Activated CD4-positive, alpha-beta T cell treated with anti-CD3 and anti-CD28 coated beads, Interleukin-2, amount 10 ng/mL, durations not matched to agents 24 days and 14 days (primary cell): ENCODE measurements around the gene KRTAP1-4. TPM values are rescaled to one million over a fixed set of nuclear protein-coding genes. Genes with fewer than 3 reads are reported as not detected.
"Not testable (repeated sequence)": the region's sequence is repeated elsewhere in the genome, so short reads cannot be mapped to it uniquely, and the experiment has no call there.

Source experiments
- DNase-seq: peaks from one replicate; pipeline ENCODE4 v3.0.0; 2022
- H3K27ac Mint-ChIP-seq: one replicate; pipeline ENCODE4 v1.8.0; 2022; ENCODE audit warnings: mild to moderate bottlenecking, mixed read lengths
- H3K27me3 Mint-ChIP-seq: one replicate; pipeline ENCODE4 v1.8.0; 2022; ENCODE audit warnings: mixed read lengths
- H3K36me3 Mint-ChIP-seq: one replicate; pipeline ENCODE4 v1.8.0; 2022; ENCODE audit warnings: low read depth, mild to moderate bottlenecking, mixed read lengths
- H3K4me1 Mint-ChIP-seq: one replicate; pipeline ENCODE4 v1.8.0; 2021; ENCODE audit warnings: mixed read lengths
- H3K4me3 Mint-ChIP-seq: one replicate; pipeline ENCODE4 v1.8.0; 2022; ENCODE audit warnings: mild to moderate bottlenecking, moderate library complexity, mixed read lengths
- H3K9me3 Mint-ChIP-seq: one replicate; pipeline ENCODE4 v1.8.0; 2021; ENCODE audit warnings: mixed read lengths
- intact Hi-C: fragments of 100-400 bp; cut with micrococcal nuclease; formaldehyde crosslinking; loops from one replicate; pipeline ENCODE4 v1.15.1; 2023
- total RNA-seq: library from RNA; stranded (reverse); gene quantifications from 2 replicates; pipeline ENCODE4 v1.2.3, GENCODE V29; 2022

KRTAP1-4 gene, protein sequence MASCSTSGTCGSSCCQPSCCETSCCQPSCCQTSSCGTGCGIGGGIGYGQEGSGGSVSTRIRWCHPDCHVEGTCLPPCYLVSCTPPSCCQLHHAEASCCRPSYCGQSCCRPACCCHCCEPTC
- total RNA-seq = not detected in 2 replicates

DNA sequence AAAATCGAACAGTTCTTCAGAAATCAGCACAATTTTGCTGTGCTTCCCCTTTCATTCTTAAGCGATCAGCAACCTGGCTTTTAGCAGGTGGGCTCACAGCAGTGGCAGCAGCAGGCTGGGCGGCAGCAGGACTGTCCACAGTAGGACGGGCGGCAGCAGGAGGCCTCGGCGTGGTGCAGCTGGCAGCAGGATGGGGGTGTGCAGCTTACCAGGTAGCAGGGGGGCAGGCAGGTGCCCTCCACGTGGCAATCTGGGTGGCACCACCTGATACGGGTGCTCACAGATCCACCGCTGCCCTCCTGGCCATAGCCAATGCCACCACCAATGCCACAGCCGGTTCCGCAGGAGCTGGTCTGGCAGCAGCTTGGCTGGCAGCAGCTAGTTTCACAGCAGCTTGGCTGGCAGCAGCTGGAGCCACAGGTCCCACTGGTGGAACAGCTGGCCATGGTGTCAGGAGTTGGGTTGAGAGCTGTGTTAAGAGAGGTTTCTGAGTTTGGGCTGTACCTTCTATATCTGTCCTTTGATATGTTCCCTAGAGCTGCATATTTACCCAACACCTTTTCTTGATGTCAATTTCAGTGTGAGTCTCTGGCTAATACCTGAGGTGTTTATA, at the start of gene KRTAP1-4:
TSS of gene KRTAP1-4 (minus strand) at position 563 of the 613 bp plus-strand sequence. CDS start at position 446, 117 bp downstream.
- Mint-ChIP-seq H3K9me3 (no peaks in the 10 kb centered on the region), H3K27ac (no peak within 1 kb of the TSS), H3K36me3 (no peaks in the 10 kb centered on the region), H3K4me3 (no peak within 1 kb of the TSS), H3K27me3 (peaks cover 20% of the 10 kb centered on the region), H3K4me1 (no peaks in the 10 kb centered on the region)
- DNase-seq = no peak
- intact Hi-C loops = no loop called here

DNA sequence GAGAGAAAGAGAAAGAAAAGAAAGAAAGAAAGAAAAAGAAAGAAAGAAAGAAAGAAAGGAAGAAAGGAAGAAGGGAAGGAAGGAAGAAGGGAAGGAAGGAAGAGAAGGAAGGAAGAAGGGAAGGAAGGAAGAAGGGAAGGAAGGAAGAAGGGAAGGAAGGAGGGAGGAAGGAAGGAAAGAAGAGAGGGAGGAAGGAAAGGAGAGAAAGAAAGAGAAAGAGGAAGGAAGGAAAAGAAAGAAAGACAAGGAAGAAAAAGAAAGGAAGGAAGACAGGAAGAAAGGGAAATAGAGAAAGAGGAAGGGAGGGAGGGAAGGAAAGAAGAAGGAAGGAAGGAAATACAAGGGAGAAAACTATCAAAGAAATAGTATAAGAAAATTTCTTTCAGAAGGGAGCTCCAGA, 46.8 kb upstream of the KRTAP1-4 start:
- Mint-ChIP-seq H3K36me3 (no peaks in the 10 kb centered on the region), H3K4me3 (no peak overlapping the region), H3K4me1 (no peaks in the 10 kb centered on the region), H3K27me3 (peaks cover 26% of the 10 kb centered on the region), H3K27ac (no peak overlapping the region), H3K9me3 (no peaks in the 10 kb centered on the region)
- intact Hi-C loops = no loop called here
- DNase-seq = no peak

- peaks cover 22% of the 10 kb centered on the region for H3K27me3 Mint-ChIP-seq
- intact Hi-C loops = no loop called here
- no peak for DNase-seq
- H3K36me3 Mint-ChIP-seq = no peaks in the 10 kb centered on the region
- H3K4me1 Mint-ChIP-seq = no peaks in the 10 kb centered on the region
- H3K27ac Mint-ChIP-seq = no peak overlapping the region
- H3K4me3 Mint-ChIP-seq = no peak overlapping the region
- no peaks in the 10 kb centered on the region for H3K9me3 Mint-ChIP-seq
These were observed 43.7 kb upstream of the KRTAP1-4 start for GRCh38 chr17:41073676-41074075.

DNA sequence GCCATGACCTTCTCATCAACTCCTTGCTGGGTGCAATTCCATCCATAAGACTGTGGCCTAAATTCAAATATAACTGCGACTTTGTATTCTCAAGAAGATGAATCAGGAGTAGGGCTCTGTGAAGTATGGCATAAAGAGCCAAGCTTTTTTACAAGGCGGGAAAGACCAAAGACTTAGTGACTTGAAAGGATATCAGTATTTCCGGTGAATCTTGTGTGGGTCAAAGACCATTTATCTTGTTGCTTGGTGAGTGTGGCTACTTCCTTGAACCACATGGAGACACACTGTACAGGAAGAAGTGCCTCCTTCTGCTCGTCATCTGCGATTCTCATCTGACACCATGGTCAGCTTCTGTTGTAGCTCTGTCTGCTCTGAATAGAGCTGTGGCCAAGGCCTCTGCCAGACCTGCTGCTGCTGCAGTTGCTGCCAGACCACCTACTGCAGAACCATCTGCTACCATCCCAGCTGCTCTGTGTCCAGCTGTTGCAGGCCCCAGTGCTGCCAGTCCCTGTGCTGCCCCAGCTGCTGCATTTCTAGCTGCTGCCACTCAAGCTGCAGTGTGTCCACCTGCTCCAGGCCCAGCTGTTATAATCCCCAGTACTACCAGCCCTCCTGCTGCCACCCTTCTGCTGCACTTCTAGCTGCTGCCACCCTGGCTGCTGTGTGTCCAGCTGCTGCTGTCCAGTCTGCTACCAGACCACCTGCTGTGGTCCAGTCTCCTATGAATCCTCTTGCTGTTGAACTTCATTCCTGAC, 41.8 kb upstream of the KRTAP1-4 start:
- Mint-ChIP-seq H3K4me1 (no peaks in the 10 kb centered on the region), H3K27me3 (peaks cover 16% of the 10 kb centered on the region), H3K36me3 (no peaks in the 10 kb centered on the region), H3K27ac (no peak overlapping the region), H3K4me3 (no peak overlapping the region), H3K9me3 (no peaks in the 10 kb centered on the region)
- intact Hi-C loops = no loop called here
- no peak for DNase-seq

DNA sequence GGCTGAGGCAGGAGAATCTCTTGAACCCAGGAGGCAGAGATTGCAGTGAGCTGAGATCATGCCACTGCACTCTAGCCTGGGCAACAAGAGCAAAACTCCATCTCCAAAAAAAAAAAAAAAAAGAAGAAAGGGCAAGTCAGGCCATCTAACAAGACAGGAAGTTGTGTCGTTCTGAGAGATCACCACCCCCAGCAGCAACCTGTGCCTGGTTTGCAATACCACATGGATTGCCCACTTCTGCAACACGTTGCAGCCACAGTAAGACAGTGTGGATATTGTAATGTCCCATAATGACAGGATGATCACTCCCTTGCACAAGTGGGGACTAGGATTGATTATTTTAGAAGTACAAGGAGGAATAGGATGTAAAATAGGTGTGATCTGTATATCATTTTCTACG, 39.0 kb upstream of the KRTAP1-4 start:
- Mint-ChIP-seq H3K4me3 (no peak overlapping the region), H3K27ac (no peak overlapping the region), H3K4me1 (no peaks in the 10 kb centered on the region), H3K36me3 (no peaks in the 10 kb centered on the region), H3K27me3 (peaks cover 2% of the 10 kb centered on the region), H3K9me3 (no peaks in the 10 kb centered on the region)
- no peak for DNase-seq
- intact Hi-C loops = no loop called here

- Mint-ChIP-seq H3K36me3 (no peaks in the 10 kb centered on the region), H3K4me1 (no peaks in the 10 kb centered on the region), H3K27ac (no peak overlapping the region), H3K27me3 (peaks cover 4% of the 10 kb centered on the region), H3K9me3 (no peaks in the 10 kb centered on the region), H3K4me3 (no peak overlapping the region)
- intact Hi-C loops = no loop called here
- no peak for DNase-seq
These were observed 37.3 kb upstream of the KRTAP1-4 start for GRCh38 chr17:41067281-41067680.

- Mint-ChIP-seq H3K36me3 (no peaks in the 10 kb centered on the region), H3K9me3 (no peaks in the 10 kb centered on the region), H3K27me3 (peaks cover 7% of the 10 kb centered on the region), H3K4me3 (no peak within 1 kb of the TSS), H3K27ac (no peak within 1 kb of the TSS), H3K4me1 (no peaks in the 10 kb centered on the region)
- intact Hi-C loops = no loop called here
- DNase-seq = no peak
These were observed 36.0 kb upstream of the KRTAP1-4 start, which contains the start of gene KRTAP2-4 for GRCh38 chr17:41065829-41066624. Gene KRTAP2-4 (minus strand): TSS chr17:41065879. CDS start chr17:41065845, 34 bp downstream.

DNA sequence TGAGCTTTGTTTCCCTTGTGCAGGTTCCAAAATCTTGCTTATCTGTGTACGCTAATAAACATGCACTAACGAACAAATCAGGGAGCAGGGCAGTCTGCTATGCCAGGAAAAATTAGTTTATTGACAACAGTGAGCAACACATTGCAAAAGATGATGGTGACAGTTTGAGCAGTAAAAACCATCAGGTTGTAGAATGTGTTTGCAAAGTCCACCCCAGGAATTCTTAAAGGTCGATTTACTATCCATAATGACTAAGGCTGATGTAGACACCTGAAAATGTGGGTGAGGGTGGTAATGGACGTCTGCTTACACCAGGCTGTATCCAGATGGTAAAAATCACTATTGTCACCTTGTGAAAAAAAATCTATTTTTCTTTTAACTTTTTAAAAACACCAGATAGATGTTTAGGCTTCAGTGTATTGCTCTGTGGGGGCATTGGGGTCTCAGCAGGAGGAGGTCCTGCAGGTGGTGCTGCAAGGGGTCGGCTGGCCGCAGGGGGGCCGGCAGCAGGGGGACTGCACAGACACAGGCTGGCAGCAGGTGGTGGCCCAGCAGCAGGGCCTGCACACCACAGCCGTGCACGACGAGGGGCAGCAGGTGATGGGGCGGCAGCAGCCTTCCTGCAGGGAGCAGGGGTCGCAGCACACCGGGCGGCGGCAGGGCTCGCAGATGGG, 35.2 kb upstream of the KRTAP1-4 start:
- DNase-seq, H3K36me3 Mint-ChIP-seq, H3K9me3 Mint-ChIP-seq, H3K27ac Mint-ChIP-seq, H3K4me3 Mint-ChIP-seq, H3K4me1 Mint-ChIP-seq, intact Hi-C loops: not testable (repeated sequence)
- peaks cover 15% of the 10 kb centered on the region for H3K27me3 Mint-ChIP-seq

- H3K4me1 Mint-ChIP-seq = no peaks in the 10 kb centered on the region
- intact Hi-C loops = no loop called here
- H3K27ac Mint-ChIP-seq = no peak overlapping the region
- H3K9me3 Mint-ChIP-seq = no peaks in the 10 kb centered on the region
- H3K27me3 Mint-ChIP-seq = peaks cover 20% of the 10 kb centered on the region
- H3K36me3 Mint-ChIP-seq = no peaks in the 10 kb centered on the region
- H3K4me3 Mint-ChIP-seq = no peak overlapping the region
- no peak for DNase-seq
These were observed 34.3 kb upstream of the KRTAP1-4 start for GRCh38 chr17:41064301-41064700.

GRCh38 chr17:41063449-41063848, 33.5 kb upstream of the KRTAP1-4 start:
- intact Hi-C loops = no loop called here

GRCh38 chr17:41061964-41062363, 32.0 kb upstream of the KRTAP1-4 start:
- H3K27me3 Mint-ChIP-seq = peaks cover 22% of the 10 kb centered on the region

More at GRCh38 chr17:41063449-41063848, 33.5 kb upstream of the KRTAP1-4 start:
- Mint-ChIP-seq H3K4me3 (no peak overlapping the region), H3K9me3 (no peaks in the 10 kb centered on the region), H3K27me3 (peaks cover 22% of the 10 kb centered on the region), H3K36me3 (no peaks in the 10 kb centered on the region), H3K4me1 (no peaks in the 10 kb centered on the region), H3K27ac (no peak overlapping the region)
- no peak for DNase-seq

DNA sequence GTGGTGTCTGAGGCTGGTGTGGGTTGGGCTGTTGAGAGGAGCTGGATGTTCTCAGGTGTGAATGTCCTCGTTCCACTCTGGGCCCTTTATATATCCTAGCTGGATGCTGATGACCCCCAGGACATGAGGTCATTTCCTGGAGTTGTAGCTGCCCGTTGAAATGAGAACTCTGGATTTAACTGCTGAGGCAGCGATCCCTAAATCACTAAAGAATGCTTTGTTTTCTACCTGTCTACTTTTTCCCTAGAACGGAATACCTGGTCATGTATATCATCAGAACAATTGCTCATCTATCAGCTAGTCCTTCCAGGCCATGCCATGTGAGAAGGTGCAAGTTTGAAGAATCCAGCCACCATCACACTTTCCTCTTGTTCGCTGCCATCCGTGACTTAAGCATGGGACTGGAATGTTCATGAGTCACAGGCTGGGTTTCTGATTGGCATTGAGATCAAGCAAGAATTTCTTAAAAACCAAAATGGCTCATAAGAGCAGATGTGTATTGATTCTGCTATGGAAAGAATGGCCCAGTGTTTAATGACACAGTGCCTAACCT, 30.1 kb upstream of the KRTAP1-4 start, which contains the start of gene KRTAP2-3:
TSS of gene KRTAP2-3 (minus strand) at position 63 of the 553 bp plus-strand sequence. CDS start 64 bp downstream, outside the sequence.
- intact Hi-C loops = no loop called here

More at GRCh38 chr17:41061964-41062363, 32.0 kb upstream of the KRTAP1-4 start:
- no peak overlapping the region for H3K27ac Mint-ChIP-seq
- H3K9me3 Mint-ChIP-seq = no peaks in the 10 kb centered on the region
- no peak for DNase-seq
- no peaks in the 10 kb centered on the region for H3K4me1 Mint-ChIP-seq
- no peak overlapping the region for H3K4me3 Mint-ChIP-seq
- no peaks in the 10 kb centered on the region for H3K36me3 Mint-ChIP-seq
- intact Hi-C loops = no loop called here

More for the DNA sequence above, 30.1 kb upstream of the KRTAP1-4 start, which contains the start of gene KRTAP2-3:
- DNase-seq = no peak
- Mint-ChIP-seq H3K9me3 (no peaks in the 10 kb centered on the region), H3K27ac (no peak within 1 kb of the TSS), H3K4me3 (no peak within 1 kb of the TSS), H3K36me3 (no peaks in the 10 kb centered on the region), H3K27me3 (peaks cover 23% of the 10 kb centered on the region), H3K4me1 (no peaks in the 10 kb centered on the region)
